ENCODE measurements around the gene SP140.

Gene SP140

DNA sequence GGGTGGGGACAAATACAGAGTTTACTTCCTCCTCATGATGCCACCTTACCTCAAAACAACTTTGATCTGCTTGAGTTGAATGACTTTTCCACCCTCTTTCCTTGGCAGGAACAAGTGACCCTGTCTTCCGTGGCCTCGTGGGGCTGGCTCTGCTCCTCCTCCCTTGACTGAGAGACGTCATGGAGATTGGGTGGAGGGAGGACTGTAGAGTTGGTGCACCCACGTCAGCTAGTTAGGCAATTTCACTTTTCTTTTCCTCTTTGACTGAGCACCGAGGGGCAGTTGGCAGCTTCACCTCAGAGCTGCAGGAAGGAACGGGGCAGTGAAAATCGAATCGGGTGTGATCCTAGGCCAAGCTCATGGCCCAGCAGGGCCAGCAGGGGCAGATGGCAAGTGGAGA, at the start of gene SP140:
TSS of gene SP140 (plus strand) at position 251 of the 400 bp plus-strand sequence. CDS start at position 360, 109 bp downstream.
- DNase-seq: peak; percentile 92

DNA sequence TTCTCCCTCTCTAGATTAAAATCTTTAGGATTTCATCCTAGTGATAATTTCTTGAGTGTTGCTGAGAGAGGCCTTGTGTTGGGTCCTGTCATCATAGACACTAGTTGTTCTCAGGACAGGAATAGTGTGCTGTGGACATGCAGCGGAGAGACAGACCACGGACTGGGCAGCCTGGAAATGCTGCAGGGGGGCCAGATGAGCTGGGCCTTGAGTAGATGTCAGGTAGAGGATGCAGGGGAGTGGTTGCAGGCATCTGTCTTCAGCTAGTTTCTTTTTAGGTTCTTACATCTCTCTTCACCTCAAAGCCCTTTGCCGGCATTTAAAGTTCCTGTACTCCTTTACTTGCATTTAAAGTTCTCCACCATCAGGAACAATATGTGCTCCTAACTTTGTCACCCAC, 48.5 kb upstream of the SP140 start:
- DNase-seq: no peak

DNA sequence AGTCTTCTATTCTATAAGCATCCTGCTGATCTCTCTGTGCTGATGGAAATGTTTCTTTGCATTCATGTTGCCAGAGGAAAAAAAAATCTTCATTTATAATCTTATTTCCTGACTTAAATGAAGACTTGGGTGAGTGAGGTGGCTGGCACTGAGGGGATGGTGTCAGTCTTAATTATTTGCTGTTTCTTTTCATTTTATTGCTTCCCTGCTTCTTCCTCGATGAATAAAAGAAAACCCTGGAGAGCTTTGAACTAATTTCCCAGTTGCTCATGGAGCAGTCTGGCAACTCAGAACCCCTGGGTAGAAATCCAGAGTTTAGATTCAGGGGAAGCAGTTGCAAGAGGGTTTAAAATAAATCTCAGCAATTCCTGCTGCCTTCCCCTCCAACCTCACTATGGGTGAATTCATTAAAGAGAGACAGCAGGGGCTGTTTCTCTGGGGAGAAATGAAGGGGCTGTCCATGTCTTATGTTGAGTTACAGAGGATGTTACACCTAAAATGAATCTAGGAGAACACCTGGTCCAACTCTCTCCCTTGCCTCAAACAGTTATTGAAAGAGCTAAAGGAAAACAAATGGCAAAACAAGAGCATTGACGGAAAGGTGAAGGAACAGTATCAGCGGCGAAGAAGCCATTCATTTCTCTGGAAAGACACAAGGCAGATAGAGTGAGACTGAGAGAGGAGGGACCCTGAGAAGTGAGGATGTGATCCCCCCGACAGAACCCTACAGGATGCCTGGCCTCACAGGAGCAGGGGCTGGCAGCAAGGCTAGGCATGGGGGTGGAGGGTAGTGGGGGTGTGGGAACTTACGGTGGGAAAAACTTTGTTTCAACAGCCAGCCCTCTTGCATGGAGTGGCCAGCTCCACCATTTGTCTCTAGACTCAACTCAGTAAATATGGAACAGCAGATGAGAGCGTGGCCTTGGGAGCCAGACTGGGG, 46.7 kb upstream of the SP140 start:
- no peak for DNase-seq

DNA sequence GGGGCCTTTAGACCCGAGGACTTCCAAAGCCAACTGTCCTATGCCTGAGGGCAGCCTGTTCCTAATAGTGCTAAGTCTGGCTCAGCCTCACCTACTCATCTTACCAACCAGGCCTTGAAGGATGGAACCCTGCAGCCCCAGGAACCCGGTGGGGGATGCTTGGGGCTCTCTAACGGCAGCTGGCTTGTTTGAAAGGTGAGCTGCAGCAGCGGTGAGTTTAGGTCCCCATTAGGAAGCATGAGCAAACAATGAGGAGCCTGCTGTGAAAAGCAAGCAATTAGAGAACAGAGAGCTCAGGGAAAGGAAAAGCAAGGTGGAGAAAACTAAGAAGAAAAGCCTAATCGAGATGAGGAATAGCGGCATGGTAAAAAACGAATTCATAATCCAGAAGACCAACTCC, 45.6 kb upstream of the SP140 start:
- no peak for DNase-seq

DNA sequence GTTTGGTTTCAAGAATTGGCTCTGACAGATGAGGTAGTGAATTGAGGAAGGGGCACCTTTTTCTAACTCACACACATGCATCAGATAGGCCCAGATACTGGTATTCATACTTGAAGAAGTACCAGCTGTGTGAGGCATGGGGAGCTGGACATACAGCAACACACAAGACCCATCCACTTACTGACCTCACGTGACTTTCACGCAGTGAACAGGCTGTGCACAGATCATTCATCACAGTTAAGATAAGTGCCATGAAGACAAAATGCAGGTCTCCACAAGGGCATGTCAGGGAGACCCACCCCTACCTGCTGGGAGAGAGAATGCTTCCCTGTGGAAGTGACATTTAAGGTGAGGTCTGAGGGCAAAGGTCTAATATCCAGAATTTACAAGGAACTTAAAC, 44.3 kb upstream of the SP140 start:
- DNase-seq: no peak

DNA sequence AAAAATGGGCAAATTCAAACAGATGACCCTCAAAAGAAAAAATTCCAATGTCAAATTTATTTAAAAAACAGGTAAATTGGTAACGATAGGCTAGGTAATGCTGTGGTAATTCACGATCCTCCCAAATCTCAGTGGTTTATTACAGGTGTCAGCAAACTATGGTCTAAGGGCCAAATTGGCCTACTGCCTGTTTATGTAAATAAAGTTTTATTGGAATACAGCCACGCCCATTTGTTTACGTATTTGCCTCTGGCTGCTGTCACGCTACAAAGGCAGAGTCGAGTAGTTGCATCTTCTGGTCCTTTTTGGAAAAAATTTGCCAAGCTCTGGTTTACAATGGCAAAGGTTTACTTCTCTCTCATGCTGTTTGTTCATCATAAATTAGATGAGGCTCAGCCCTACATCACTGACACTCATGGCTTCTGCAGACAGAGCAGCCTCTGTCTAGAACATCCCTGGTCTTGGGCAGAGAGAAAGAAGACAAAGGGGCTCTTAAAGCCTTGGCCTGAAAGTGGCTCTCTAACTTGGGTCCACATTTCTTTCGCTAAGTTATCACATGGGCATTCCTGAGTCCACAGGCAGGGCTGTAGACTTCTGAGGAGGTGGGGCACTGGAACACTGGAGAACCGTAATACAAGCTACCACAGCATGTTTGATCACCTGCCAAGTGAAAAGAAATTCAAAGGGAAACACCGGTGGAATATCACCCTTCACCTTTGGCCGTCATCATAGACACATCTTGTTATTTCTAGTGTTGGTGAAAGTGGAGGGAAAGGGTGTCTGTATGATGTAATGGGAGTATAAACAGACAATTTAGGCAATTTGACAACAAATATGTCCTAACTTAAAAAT, 40.6 kb upstream of the SP140 start:
- no peak for DNase-seq

DNA sequence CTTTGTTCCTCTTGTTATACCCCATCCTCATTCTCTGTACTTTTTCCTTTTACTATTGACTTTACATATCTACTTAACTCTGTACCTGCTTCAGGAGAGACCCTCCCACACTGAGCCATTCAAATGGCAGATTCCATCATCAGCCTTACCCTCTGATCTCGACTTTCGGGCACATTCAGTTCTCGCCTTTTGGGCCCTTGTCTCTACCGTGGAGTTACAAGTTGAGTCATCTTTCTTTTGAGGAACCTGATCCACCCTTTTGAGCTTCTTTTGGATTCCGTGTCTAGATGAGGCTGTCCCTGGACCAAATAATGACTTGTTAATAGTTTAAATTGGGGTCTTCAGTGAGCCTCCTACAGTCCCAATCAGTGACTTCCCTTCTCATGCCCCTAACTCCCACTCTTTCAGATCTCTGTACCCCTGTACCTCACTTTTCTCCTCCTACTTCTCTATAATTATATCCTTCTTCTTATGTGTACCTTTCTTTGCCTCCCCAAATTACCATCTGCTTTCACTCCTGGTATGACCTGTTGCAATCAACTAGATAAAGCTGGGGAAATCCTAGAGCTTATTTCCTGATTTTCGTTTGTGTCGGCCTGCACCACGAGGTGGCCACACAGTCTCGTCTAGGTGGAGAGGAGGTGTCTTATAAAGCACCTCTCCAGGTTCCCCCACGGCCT, 23.0 kb upstream of the SP140 start:
- DNase-seq: no peak

DNA sequence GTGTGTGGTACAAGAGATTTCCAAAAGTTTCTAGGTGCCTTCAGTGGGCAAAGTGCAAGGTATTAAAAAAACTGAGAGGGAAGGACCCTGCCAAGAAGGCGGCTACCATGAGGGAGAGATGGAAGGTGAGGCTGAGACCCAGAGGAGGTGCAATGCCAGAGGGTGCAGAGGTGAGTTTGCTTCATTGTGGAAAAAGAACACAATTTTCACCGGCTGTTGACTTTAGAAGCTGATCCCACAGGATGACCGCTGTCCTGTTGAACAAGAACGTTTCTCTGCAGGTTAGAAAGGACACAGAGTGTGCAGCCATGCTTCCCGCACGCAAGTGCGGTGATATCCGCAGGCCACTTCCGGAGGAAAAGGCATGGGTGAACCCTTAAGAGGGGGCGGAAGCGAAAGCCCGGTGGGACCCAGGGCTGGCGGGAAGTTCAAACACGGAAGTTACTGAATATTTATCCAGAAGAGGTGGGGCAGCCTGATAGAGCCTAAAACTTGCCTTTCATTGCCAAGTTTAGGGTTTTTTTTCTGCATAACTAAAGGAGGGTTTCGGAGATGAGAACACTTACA, 22.3 kb upstream of the SP140 start:
- DNase-seq: no peak

DNA sequence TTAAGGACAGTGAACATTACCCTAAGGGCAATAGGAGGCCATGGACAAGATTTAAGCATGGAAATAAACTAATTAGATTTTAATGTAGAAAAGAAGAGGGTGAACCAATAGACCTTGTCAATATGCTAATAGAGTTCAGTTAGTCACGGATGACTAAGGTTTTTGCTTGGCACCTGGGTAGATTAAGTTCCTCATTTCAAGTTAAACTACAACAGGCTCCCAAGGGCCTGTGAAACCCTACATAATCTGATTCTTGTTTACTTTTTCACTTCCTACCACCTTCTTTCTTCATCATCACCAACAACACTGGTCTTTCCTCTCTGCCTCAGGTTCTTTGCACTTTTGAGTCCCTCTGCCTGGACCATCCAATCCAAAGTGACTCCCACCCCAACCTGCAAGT, 20.5 kb upstream of the SP140 start:
- DNase-seq: no peak

DNA sequence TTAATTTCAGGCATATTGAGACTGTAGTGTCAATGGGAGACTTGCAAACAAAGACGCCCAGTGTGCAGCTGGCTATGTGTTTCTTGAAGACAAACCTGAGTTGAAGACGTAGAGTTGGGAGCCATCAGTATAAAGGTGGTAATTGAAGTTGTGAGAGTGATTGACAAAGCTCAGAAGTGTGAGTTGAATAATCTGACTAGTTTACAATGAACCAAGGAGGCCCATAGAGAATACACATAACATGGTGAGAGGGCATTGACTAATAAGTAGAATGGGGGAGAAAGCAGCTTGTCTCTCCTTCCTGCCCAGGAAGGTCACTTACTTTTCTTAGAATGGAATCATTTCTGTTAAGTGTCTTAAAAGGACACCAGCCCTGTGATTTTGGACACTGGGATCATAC, 19.8 kb upstream of the SP140 start:
- no peak for DNase-seq

DNA sequence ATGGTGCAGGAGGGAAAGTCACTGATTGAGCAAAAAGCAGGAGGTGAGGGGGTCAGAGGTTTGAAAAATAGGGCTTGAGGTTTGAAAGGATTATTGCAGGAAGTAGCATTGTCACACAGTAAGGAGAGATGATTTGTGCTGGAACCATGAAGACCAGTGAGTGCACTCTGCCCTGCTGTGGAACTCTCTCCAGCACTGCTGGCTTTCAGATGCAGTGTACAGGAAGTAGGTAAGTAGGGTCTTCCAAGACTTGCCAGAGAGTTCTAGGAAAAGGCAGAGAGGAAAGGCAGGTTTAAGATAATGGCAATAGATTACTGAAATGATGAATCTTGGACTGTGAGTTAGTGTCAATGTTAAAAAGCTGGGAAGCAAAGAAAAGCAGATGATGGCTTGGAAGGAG, 17.0 kb upstream of the SP140 start:
- DNase-seq: no peak

DNA sequence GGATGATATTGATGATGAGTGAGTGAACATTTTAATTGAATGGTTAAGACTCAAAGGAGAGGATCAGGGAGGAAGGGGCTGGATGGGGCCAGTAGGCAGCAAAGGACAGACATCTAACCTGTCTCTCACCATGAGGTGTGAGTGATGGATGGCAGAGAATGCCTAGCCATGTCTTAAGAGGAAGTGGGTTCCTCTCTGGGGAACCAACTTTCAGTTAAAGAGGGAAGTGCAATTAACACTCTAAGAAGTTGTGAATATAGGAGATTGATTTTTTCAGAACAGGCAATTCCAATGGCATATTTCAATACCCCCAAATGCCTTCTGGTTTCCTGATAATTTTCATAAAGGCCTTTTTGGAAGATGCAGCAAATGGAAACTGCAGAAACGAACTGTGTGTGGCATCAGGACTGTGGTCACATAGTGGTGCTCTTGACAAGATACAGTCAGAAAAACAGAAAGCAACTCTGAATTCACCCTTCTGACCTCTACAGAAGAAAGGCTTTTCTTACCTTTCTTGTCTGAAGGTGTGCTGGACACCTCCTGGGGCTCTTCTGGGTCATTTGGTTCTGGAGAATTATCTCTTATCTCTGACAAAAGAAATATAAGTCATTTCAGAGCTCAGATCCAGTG, 16.0 kb upstream of the SP140 start:
- DNase-seq: no peak

DNA sequence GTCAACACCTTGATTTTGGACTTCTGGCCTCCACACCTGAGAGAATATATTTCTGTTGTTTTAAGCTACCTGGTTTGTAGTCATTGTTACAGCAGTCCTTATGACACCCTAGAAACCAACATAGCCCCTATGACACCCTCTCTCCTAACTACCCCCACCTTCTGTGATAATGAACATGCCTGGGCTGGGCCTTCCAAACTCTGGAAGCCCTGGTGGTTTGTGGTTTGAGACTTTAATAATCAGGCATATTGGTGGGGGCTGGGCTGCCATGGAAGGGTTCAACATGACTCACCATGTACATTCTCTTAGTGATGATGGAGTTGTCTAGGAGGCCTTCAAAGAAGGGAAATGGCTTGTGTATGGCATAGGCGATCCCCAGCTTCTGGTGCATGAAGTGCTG, 9.0 kb upstream of the SP140 start:
- DNase-seq: no peak

DNA sequence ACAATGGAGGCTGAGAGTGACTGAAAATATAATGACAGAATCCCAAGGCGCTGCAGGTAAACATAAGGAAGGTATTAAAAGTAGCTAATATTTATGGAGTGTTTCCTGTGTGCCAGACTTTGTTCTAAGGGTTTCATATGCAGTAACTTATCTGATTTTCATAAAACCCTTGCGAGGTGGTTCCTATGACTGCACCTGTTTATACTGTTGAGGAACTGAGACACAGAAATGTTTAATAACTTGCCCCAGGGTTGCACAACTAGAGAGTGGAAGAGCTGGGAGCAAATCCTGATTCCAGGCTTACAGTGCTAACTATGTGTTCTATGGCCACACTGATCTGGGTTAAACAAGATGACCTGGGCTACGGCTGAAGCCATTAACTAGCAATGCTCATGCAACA, 8.1 kb upstream of the SP140 start:
- no peak for DNase-seq

DNA sequence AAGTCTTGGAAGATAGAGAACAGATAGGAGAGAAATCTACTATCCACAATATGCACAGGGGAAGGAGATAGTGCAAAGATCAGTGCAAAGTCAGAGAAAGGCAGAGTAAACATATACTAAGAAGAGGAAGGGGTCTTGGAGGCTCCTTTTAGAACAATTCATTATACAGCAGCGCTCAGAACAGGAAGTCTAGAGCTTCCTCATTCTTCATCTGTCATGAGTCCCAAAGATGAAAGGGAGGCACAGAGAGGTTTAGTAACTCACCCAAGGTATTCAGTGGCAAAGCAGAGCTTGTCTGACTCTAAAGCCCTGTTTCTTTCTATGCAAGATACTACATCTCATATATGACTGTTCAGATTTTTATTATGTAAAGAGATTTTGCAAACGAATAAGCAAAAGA, 7.1 kb upstream of the SP140 start:
- DNase-seq: peak; percentile 78

DNA sequence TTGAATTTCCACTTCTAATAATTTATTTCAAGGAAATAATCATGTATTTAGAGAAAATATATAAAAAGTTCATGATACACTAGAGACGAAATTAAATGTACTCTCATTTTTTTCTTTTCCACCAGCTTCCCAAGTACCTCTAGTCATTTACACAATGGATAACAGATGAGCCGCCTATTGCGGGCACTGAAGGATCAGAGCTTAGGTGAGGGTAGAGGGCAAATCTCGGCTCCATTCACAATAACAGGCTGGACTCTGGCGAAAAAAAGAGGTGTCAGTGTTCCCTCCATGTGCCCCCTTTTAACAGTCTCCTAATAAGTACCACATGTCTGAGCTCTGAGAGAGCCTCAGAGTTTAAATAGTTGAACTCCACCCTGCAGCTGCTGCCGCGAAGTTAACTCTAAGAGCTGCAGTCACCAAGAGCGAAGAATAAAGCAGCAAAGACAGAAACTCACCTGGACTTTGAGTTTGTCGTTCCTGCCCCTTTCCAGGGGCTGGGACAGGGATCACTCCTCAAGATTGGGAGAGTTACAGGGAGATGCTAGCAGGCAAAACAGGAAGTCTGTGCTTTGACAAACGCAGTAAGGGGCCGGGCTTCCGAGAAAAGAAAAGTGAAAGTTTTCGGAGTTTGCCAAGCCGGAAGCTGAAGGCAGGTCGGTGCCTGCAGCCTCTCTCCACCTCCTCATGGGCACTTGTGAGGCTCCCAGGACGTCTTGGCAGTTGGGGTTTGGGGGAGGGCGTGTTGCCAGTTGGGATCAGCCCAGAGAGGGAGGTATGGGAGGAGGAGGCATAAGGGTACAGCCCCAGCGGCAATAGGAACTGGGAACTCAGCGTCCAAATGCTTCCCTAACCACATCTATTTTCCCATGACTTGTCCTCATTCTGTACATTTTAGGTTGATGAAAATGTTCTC, 5.9 kb upstream of the SP140 start, which contains the start of gene SP110:
TSS of gene SP110 (minus strand) at position 566 of the 913 bp plus-strand sequence. CDS start 3,057 bp downstream, outside the sequence.
- peak; percentile 98 for DNase-seq

DNA sequence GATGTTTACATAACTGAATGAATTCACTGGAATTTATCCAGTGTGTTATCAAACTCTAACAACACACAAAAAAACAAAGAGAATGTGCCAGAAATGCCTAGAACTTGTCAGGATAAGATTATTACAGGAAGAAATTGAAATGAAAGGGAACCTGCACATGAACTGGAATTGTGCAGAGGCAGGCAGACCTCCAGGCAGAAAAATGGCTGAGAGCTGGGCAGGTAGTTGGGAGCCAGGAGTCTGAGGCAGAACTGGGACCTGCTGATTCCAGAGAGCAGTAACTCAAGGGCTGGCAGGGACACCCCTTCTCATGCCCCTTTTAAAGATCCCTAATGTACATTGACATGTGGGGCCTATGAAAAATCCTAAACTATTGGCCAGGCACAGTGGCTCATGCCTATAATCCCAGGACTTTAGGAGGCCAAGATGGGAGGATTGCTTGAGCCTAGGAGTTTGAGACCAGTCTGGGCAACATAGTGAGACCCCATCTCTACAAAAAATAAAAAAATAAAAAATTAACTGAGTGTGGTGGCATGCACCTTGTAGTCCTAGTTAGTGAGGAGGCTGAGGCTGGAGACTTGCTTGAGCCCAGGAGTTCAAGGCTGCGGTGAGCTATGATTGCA, 5.1 kb upstream of the SP140 start:
- no peak for DNase-seq

DNA sequence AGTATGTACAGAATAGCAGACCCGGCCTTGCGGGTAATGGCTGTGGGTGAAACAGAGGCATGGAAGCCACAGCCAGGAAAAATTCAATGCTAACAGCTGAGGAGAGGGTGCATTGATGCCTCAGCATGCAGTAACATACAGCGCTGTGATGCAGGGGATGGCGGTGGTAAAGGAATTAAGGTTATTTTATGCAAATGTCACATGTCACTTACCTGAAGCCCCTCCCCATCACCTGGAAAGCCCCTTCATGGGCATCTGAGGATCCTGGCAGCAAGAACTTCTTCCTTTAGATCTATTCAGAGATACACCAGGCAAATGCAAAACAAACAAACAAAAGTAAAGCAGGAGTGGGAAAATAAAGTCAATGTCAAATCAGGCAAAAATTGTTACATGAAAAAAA, 4.0 kb upstream of the SP140 start:
- no peak for DNase-seq

DNA sequence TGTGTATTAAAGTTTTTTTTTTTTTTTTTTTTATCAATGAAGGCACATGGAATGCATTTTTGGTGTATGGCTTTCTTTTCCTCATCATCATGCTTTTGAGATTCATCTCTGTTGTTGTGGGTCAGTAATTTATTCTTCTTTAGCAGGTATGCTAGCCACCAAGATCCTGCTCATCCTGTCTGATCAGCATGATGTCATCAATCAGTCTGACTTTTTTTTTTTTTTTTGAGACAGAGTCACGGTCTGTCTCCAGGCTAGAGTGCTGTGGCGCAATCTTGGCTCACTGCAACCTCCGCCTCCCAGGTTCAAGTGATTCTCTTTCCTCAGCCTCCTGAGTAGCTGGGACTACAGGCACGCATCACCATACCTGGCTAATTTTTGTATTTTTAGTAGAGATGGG, 2.7 kb upstream of the SP140 start:
- peak; percentile 33 for DNase-seq

DNA sequence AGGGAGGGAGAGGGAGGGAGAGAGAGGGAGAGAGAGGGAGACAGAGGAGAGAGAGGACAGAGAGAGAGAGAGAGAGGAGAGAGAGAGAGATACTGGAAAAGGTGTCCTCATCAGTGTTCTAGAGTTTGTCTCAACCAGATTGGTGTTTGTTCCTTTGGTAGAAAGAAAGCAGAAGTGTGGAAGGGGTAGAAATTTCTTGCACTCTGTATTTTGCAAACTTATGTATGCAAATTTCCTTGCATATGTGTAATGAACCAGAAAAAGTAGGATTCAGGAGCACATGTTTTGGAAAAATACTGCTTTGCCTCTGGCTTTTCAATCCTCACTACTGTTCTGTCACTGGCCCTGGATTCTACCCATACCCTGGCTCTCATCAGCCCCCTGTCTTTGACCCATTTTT, 1.1 kb upstream of the SP140 start:
- peak; percentile 56 for DNase-seq

DNA sequence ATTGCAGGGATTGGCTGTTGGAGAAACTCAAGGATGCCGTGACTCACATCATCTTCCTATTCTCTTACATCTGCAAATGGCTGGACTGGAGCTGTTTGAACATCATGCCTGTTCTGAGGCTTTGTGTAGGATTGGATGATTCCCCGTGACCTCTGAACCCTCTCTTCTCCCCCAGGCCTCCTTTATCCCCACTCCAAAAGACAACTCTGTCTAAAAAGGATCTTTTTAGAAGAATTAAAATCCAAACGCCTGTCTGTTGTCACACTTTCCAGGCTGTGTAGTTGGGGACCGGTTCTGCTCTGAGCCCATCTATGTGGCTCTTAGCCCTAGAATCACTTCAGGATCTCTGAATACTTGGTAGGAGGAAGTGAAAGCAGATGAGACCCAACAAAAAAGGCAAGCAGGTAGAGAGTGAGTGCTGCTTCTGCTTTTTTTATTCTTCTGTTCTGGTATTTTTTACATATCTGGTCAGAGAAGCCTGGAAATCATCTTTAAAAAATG, 565 bp downstream of the SP140 start:
- no peak for DNase-seq
